HepG2 (cell line): ENCODE results near the gene DDX24. TPM values are rescaled to one million over a fixed set of nuclear protein-coding genes. Genes with fewer than 3 reads are reported as not detected.
A peak's percentile ranks its signal among the peaks of the same experiment; 100 is the strongest.

ENCODE experiments used
- ARID2 ChIP-seq: sonication (generic); formaldehyde crosslinking; IDR thresholded peaks from 2 replicates; pipeline ENCODE4 v1.8.1; 2022; ENCODE audit warnings: mild to moderate bottlenecking, missing genetic modification reagents, borderline replicate concordance
- CBX1 ChIP-seq: IDR thresholded peaks from one replicate; pipeline ENCODE4 v1.6.1; 2016; ENCODE audit warnings: antibody characterized with exemption, low read depth
- GFI1 ChIP-seq: sonication (generic); formaldehyde crosslinking; IDR thresholded peaks from 2 replicates; pipeline ENCODE4 v1.5.0; 2020; ENCODE audit warnings: missing genetic modification reagents, mild to moderate bottlenecking, borderline replicate concordance
- HNRNPL ChIP-seq: fragments of 200-400 bp; formaldehyde crosslinking; IDR thresholded peaks from 2 replicates; pipeline ENCODE4 v1.6.1; 2017; ENCODE audit warnings: mild to moderate bottlenecking, low read depth, low read length
- ISL2 ChIP-seq: sonication (generic); formaldehyde crosslinking; IDR thresholded peaks from 2 replicates; pipeline ENCODE4 v1.5.0; 2020; ENCODE audit warnings: missing genetic modification reagents
- NCOA5 ChIP-seq: sonication (generic); formaldehyde crosslinking; IDR thresholded peaks from 2 replicates; pipeline ENCODE4 v1.4.0; 2020; ENCODE audit warnings: missing genetic modification reagents
- PHF20 ChIP-seq: sonication (generic); formaldehyde crosslinking; IDR thresholded peaks from 2 replicates; pipeline ENCODE4 v1.5.0; 2020; ENCODE audit warnings: mild to moderate bottlenecking, missing genetic modification reagents
- RCOR2 ChIP-seq: IDR thresholded peaks from 2 replicates; pipeline ENCODE4 v1.6.1; 2016; ENCODE audit warnings: missing biosample characterization, missing genetic modification reagents
- REXO4 ChIP-seq: sonication (generic); formaldehyde crosslinking; IDR thresholded peaks from 2 replicates; pipeline ENCODE4 v1.8.0; 2022; ENCODE audit warnings: missing genetic modification reagents, mild to moderate bottlenecking, borderline replicate concordance
- RFX5 ChIP-seq: IDR thresholded peaks from 2 replicates; pipeline ENCODE4 v1.6.1; 2011; ENCODE audit warnings: low read depth, low read length, improper control_type of control experiment
- SUZ12 ChIP-seq: fragments of 150-350 bp; IDR thresholded peaks from 2 replicates; pipeline ENCODE4 v1.6.1; 2014; ENCODE audit warnings: low read depth, low read length
- TARDBP ChIP-seq: sonication (generic); formaldehyde crosslinking; IDR thresholded peaks from 2 replicates; pipeline ENCODE4 v1.8.0; 2022; ENCODE audit warnings: mild to moderate bottlenecking, missing genetic modification reagents
- TEAD3 ChIP-seq: optimal IDR thresholded peaks from 2 replicates; pipeline ENCODE3; 2016; ENCODE audit warnings: borderline replicate concordance
- ZNF282 ChIP-seq: fragments of 450-650 bp; IDR thresholded peaks from 2 replicates; pipeline ENCODE4 v1.6.1; 2018; ENCODE audit not compliant: partially characterized antibody
- ZNF317 ChIP-seq: sonication (generic); formaldehyde crosslinking; IDR thresholded peaks from 2 replicates; pipeline ENCODE4 v1.5.0; 2020; ENCODE audit warnings: mild to moderate bottlenecking, missing genetic modification reagents
- ZNF556 ChIP-seq: sonication (generic); formaldehyde crosslinking; IDR thresholded peaks from 2 replicates; pipeline ENCODE4 v1.4.0; 2020; ENCODE audit warnings: mild to moderate bottlenecking, missing genetic modification reagents, borderline replicate concordance
- polyA plus RNA-seq, 8 experiments: library from polyadenylated mRNA; depleted of rRNA in 3 of 8; stranded (reverse) in 7 of 8; unstranded in 1 of 8; fragments of >200 nt; fragmentation: Illumina TruSeq in 4 of 8; extraction: Trizol in 4 of 8; gene quantifications; 2 replicates each; pipeline versions ENCODE4 v1.2.1 to v1.2.3, GENCODE V29; 2011 to 2016; ENCODE audit warnings: low read depth in 4 of 8, missing spikeins in 1 of 8, mixed read lengths in 1 of 8; ENCODE audit not compliant: insufficient read depth in 1 of 8
- total RNA-seq, 5 experiments: library from RNA; depleted of rRNA; stranded (reverse); fragments of >200 nt; fragmentation: Illumina TruSeq; extraction: Trizol; gene quantifications; 2 replicates each; pipeline ENCODE4 v1.2.3, GENCODE V29; 2016; ENCODE audit warnings: low read depth in 1 of 5
- TF ChIP-seq, protein P1 (sequence below): sonication (generic); formaldehyde crosslinking; IDR thresholded peaks from 2 replicates; pipeline ENCODE4 v1.5.1; 2020; ENCODE audit warnings: mild to moderate bottlenecking, missing genetic modification reagents, moderate library complexity
- TF ChIP-seq, protein P2 (sequence below): sonication (generic); formaldehyde crosslinking; IDR thresholded peaks from 2 replicates; pipeline ENCODE4 v1.4.0; 2020; ENCODE audit warnings: missing genetic modification reagents
- TF ChIP-seq, protein P3 (sequence below): sonication (generic); formaldehyde crosslinking; IDR thresholded peaks from 2 replicates; pipeline ENCODE4 v1.4.0; 2020; ENCODE audit warnings: mild to moderate bottlenecking, missing genetic modification reagents

Gene DDX24
- total and polyA plus RNA-seq, 2 of the 13 experiments (the other 11 are each of a cell fraction or from before 2014, with no cell fraction given), result 67.3 to 149 TPM

DNA sequence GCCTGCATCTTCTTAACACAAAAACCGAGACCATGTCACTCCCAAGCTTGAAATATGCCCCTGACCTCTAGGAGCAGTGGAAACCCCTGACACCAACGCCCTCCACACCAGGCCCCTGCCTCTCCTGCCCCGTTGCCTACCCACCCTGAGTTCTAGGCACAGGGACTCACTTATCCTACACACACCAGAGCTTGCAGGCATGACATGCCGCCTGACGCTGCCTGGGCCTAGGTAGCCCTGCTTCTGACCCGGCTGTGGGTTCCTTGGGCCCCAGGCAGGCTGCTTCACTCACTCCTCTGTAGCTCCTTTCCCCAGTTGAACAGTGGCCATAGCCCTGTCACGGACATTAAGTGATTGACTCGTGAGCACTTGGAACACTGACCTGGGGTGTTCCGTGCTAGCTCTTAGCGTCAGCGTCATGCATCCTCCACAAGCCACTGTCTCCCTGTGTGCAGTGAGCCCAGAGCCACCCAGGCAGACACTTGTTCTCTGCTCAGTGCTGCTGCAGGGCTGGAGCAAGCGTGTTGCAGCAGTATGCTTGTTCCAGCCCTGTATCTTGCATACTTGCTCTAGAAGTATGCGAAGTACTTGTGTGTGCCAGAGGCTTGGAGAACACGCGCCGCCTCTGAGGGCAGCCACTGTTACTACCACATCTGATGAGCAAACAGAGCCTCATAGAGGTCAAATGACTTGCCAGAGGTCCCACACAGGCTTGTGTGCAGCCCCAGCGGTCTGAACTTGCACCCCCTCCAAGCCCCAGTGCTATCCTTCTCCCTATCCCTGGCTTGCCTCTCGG is 39.3 kb downstream of the DDX24 start (continued):
- TF ChIP-seq, protein P1, sequence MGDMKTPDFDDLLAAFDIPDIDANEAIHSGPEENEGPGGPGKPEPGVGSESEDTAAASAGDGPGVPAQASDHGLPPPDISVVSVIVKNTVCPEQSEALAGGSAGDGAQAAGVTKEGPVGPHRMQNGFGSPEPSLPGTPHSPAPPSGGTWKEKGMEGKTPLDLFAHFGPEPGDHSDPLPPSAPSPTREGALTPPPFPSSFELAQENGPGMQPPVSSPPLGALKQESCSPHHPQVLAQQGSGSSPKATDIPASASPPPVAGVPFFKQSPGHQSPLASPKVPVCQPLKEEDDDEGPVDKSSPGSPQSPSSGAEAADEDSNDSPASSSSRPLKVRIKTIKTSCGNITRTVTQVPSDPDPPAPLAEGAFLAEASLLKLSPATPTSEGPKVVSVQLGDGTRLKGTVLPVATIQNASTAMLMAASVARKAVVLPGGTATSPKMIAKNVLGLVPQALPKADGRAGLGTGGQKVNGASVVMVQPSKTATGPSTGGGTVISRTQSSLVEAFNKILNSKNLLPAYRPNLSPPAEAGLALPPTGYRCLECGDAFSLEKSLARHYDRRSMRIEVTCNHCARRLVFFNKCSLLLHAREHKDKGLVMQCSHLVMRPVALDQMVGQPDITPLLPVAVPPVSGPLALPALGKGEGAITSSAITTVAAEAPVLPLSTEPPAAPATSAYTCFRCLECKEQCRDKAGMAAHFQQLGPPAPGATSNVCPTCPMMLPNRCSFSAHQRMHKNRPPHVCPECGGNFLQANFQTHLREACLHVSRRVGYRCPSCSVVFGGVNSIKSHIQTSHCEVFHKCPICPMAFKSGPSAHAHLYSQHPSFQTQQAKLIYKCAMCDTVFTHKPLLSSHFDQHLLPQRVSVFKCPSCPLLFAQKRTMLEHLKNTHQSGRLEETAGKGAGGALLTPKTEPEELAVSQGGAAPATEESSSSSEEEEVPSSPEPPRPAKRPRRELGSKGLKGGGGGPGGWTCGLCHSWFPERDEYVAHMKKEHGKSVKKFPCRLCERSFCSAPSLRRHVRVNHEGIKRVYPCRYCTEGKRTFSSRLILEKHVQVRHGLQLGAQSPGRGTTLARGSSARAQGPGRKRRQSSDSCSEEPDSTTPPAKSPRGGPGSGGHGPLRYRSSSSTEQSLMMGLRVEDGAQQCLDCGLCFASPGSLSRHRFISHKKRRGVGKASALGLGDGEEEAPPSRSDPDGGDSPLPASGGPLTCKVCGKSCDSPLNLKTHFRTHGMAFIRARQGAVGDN (CRISPR knock-in tag), result peak; percentile 52
- TF ChIP-seq ZNF282 (no peak), RCOR2 (CRISPR knock-in tag) (no peak), SUZ12 (no peak), CBX1 (no peak), TEAD3 (CRISPR knock-in tag) (no peak), ISL2 (no peak), REXO4 (no peak), ARID2 (no peak), HNRNPL (no peak), ZNF317 (CRISPR knock-in tag) (no peak), RFX5 (no peak), ZNF556 (no peak), GFI1 (CRISPR knock-in tag) (no peak), NCOA5 (CRISPR knock-in tag) (no peak), TARDBP (CRISPR knock-in tag) (no peak), PHF20 (CRISPR knock-in tag) (no peak)
- TF ChIP-seq, protein P2, sequence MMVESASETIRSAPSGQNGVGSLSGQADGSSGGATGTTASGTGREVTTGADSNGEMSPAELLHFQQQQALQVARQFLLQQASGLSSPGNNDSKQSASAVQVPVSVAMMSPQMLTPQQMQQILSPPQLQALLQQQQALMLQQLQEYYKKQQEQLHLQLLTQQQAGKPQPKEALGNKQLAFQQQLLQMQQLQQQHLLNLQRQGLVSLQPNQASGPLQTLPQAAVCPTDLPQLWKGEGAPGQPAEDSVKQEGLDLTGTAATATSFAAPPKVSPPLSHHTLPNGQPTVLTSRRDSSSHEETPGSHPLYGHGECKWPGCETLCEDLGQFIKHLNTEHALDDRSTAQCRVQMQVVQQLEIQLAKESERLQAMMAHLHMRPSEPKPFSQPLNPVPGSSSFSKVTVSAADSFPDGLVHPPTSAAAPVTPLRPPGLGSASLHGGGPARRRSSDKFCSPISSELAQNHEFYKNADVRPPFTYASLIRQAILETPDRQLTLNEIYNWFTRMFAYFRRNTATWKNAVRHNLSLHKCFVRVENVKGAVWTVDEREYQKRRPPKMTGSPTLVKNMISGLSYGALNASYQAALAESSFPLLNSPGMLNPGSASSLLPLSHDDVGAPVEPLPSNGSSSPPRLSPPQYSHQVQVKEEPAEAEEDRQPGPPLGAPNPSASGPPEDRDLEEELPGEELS (CRISPR knock-in tag), result no peak
- TF ChIP-seq, protein P3, sequence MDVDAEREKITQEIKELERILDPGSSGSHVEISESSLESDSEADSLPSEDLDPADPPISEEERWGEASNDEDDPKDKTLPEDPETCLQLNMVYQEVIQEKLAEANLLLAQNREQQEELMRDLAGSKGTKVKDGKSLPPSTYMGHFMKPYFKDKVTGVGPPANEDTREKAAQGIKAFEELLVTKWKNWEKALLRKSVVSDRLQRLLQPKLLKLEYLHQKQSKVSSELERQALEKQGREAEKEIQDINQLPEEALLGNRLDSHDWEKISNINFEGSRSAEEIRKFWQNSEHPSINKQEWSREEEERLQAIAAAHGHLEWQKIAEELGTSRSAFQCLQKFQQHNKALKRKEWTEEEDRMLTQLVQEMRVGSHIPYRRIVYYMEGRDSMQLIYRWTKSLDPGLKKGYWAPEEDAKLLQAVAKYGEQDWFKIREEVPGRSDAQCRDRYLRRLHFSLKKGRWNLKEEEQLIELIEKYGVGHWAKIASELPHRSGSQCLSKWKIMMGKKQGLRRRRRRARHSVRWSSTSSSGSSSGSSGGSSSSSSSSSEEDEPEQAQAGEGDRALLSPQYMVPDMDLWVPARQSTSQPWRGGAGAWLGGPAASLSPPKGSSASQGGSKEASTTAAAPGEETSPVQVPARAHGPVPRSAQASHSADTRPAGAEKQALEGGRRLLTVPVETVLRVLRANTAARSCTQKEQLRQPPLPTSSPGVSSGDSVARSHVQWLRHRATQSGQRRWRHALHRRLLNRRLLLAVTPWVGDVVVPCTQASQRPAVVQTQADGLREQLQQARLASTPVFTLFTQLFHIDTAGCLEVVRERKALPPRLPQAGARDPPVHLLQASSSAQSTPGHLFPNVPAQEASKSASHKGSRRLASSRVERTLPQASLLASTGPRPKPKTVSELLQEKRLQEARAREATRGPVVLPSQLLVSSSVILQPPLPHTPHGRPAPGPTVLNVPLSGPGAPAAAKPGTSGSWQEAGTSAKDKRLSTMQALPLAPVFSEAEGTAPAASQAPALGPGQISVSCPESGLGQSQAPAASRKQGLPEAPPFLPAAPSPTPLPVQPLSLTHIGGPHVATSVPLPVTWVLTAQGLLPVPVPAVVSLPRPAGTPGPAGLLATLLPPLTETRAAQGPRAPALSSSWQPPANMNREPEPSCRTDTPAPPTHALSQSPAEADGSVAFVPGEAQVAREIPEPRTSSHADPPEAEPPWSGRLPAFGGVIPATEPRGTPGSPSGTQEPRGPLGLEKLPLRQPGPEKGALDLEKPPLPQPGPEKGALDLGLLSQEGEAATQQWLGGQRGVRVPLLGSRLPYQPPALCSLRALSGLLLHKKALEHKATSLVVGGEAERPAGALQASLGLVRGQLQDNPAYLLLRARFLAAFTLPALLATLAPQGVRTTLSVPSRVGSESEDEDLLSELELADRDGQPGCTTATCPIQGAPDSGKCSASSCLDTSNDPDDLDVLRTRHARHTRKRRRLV, result no peak
